ENCODE results near the gene SETDB2. TPM values are rescaled to one million over a fixed set of nuclear protein-coding genes. Genes with fewer than 3 reads are reported as not detected.

SETDB2 gene
- total RNA-seq, 1 donor: 13.8 TPM

- Histone ChIP-seq H3K4me3 (ENCODE audit: insufficient read depth, low read length) (peak overlapping the region; percentile 82), H3K27ac (ENCODE audit: low read depth, low read length) (peak overlapping the region; percentile 86), H4K20me1 (ENCODE audit: insufficient read depth, low read length) (no peaks in the 10 kb centered on the region), H3K79me2 (ENCODE audit: insufficient read depth, low read length) (peaks cover 24% of the 10 kb centered on the region), H3K4me2 (ENCODE audit: insufficient read depth, low read length) (peak overlapping the region; percentile 83), H2AFZ (ENCODE audit: low read length) (peak overlapping the region; percentile 95), H3K9me3 (ENCODE audit: low read depth, low read length) (no peaks in the 10 kb centered on the region), H3K36me3 (ENCODE audit: insufficient read depth, low read length) (no peaks in the 10 kb centered on the region), H3K27me3 (ENCODE audit: insufficient read depth, low read length) (no peaks in the 10 kb centered on the region), H3K4me1 (ENCODE audit: insufficient read depth, low read length) (peaks cover 13% of the 10 kb centered on the region)
- TF ChIP-seq, protein P1, sequence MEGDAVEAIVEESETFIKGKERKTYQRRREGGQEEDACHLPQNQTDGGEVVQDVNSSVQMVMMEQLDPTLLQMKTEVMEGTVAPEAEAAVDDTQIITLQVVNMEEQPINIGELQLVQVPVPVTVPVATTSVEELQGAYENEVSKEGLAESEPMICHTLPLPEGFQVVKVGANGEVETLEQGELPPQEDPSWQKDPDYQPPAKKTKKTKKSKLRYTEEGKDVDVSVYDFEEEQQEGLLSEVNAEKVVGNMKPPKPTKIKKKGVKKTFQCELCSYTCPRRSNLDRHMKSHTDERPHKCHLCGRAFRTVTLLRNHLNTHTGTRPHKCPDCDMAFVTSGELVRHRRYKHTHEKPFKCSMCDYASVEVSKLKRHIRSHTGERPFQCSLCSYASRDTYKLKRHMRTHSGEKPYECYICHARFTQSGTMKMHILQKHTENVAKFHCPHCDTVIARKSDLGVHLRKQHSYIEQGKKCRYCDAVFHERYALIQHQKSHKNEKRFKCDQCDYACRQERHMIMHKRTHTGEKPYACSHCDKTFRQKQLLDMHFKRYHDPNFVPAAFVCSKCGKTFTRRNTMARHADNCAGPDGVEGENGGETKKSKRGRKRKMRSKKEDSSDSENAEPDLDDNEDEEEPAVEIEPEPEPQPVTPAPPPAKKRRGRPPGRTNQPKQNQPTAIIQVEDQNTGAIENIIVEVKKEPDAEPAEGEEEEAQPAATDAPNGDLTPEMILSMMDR (IDR thresholded peaks at IDR 0.05; ENCODE audit: extremely low read depth, low read depth, low read length): no peak
- DNase-seq (ENCODE audit: insufficient read length, low spot score, missing footprints): no peak
These were observed 744 bp upstream of the SETDB2 start for GRCh38 chr13:49443357-49443703.

GRCh38 chr13:49444524-49445395, 686 bp downstream of the SETDB2 start:
- Histone ChIP-seq H3K79me2 (ENCODE audit: insufficient read depth, low read length) (peaks cover 32% of the 10 kb centered on the region), H3K27ac (ENCODE audit: low read depth, low read length) (peak overlapping the region; percentile 86), H3K27me3 (ENCODE audit: insufficient read depth, low read length) (no peaks in the 10 kb centered on the region), H3K9me3 (ENCODE audit: low read depth, low read length) (no peaks in the 10 kb centered on the region), H4K20me1 (ENCODE audit: insufficient read depth, low read length) (no peaks in the 10 kb centered on the region), H3K36me3 (ENCODE audit: insufficient read depth, low read length) (no peaks in the 10 kb centered on the region), H3K4me3 (ENCODE audit: insufficient read depth, low read length) (peak overlapping the region; percentile 82), H2AFZ (ENCODE audit: low read length) (peak overlapping the region; percentile 83), H3K4me1 (ENCODE audit: insufficient read depth, low read length) (peaks cover 13% of the 10 kb centered on the region), H3K4me2 (ENCODE audit: insufficient read depth, low read length) (peak overlapping the region; percentile 83)
- DNase-seq (ENCODE audit: insufficient read length, low spot score, missing footprints): peak; percentile 50
- TF ChIP-seq, protein P1 (IDR thresholded peaks at IDR 0.05; ENCODE audit: extremely low read depth, low read depth, low read length): no peak

DNA sequence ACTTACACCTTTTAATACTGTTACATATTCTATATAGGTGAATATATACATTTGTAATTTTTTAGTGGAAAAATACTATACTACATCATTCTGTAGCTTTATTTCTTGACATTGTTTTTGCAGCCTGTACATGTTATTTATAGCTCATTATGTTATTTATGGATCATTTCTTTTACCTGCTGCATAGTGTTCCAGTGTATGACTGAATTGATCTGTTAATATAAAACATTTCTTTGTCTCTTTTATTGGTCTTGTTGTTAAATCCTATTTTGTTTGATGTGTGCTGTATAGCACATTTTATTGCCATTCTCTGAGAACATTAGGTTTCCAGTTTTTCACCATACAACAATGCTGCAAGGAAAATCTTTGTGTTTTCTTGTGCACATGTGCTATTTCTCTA, 2.4 kb downstream of the SETDB2 start:
- H3K36me3 ChIP-seq (ENCODE audit: insufficient read depth, low read length): no peaks in the 10 kb centered on the region
- no peak overlapping the region for H3K27ac ChIP-seq (ENCODE audit: low read depth, low read length)
- no peak overlapping the region for H3K4me3 ChIP-seq (ENCODE audit: insufficient read depth, low read length)
- H3K79me2 ChIP-seq (ENCODE audit: insufficient read depth, low read length): peaks cover 37% of the 10 kb centered on the region
- H3K4me1 ChIP-seq (ENCODE audit: insufficient read depth, low read length): peaks cover 13% of the 10 kb centered on the region
- TF ChIP-seq, protein P1 (IDR thresholded peaks at IDR 0.05; ENCODE audit: extremely low read depth, low read depth, low read length): no peak
- no peaks in the 10 kb centered on the region for H4K20me1 ChIP-seq (ENCODE audit: insufficient read depth, low read length)
- H3K4me2 ChIP-seq (ENCODE audit: insufficient read depth, low read length): no peak overlapping the region
- DNase-seq (ENCODE audit: insufficient read length, low spot score, missing footprints): peak; percentile 23
- H3K27me3 ChIP-seq (ENCODE audit: insufficient read depth, low read length): no peaks in the 10 kb centered on the region
- no peaks in the 10 kb centered on the region for H3K9me3 ChIP-seq (ENCODE audit: low read depth, low read length)
- no peak overlapping the region for H2AFZ ChIP-seq (ENCODE audit: low read length)

GRCh38 chr13:49448753-49449152, 4.7 kb downstream of the SETDB2 start:
- H3K4me3 ChIP-seq (ENCODE audit: insufficient read depth, low read length): no peak overlapping the region
- no peak overlapping the region for H3K4me2 ChIP-seq (ENCODE audit: insufficient read depth, low read length)
- no peak overlapping the region for H3K27ac ChIP-seq (ENCODE audit: low read depth, low read length)
- H3K9me3 ChIP-seq (ENCODE audit: low read depth, low read length): no peaks in the 10 kb centered on the region
- no peak overlapping the region for H2AFZ ChIP-seq (ENCODE audit: low read length)
- no peak for DNase-seq (ENCODE audit: insufficient read length, low spot score, missing footprints)
- H4K20me1 ChIP-seq (ENCODE audit: insufficient read depth, low read length): no peaks in the 10 kb centered on the region
- H3K79me2 ChIP-seq (ENCODE audit: insufficient read depth, low read length): peaks cover 37% of the 10 kb centered on the region
- no peaks in the 10 kb centered on the region for H3K27me3 ChIP-seq (ENCODE audit: insufficient read depth, low read length)
- TF ChIP-seq, protein P1 (IDR thresholded peaks at IDR 0.05; ENCODE audit: extremely low read depth, low read depth, low read length): no peak
- H3K4me1 ChIP-seq (ENCODE audit: insufficient read depth, low read length): peaks cover 11% of the 10 kb centered on the region
- no peaks in the 10 kb centered on the region for H3K36me3 ChIP-seq (ENCODE audit: insufficient read depth, low read length)
